Hepatic stellate cell (primary cell): Measurements from ENCODE around the gene SMIM14.
"Not testable (repeated sequence)": the region's sequence is repeated elsewhere in the genome, so short reads cannot be mapped to it uniquely, and the experiment has no call there.

Experiments
- DNase-seq: peaks from one replicate; pipeline ENCODE4 v3.0.0; 2011; ENCODE audit warnings: low spot score

Gene SMIM14

DNA sequence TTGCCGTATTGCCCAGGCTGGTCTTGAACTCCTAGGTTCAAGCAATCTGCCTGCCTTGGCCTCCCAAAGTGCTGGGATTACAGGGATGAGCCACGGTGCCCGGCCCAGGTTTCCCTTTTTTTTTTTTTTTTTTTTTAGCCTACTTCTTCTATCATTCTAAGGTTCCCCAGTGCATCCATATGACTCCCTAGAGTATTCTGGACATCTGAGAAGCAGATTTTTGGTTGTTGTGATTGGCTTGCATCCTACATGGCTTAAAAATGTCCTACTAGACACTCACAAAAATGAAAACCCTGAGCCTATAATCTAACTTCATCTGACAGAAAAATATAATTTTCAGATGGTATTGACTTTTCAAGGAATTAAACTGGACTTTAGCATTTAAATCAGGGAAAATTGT lies 41.7 kb downstream of the SMIM14 start:
- no peak for DNase-seq

DNA sequence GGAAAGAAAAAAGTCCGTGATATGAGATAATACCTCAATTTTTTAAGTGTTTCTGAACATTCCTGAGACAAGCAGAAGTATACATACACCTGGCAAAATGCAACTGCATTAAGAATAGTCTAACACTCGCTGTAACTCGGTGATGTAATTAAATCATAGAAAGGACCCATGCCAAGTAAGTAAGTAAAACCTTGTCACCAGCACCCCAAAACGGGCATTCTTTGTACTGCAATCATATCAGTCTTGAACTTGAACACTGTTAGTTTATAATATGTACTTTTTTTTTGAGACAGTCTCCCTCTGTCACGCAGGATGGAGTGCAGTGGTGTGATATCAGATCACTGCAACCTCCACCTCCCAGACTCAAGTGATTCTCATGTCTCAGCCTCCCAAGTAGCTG lies 47.4 kb downstream of the SMIM14 start:
- no peak for DNase-seq

DNA sequence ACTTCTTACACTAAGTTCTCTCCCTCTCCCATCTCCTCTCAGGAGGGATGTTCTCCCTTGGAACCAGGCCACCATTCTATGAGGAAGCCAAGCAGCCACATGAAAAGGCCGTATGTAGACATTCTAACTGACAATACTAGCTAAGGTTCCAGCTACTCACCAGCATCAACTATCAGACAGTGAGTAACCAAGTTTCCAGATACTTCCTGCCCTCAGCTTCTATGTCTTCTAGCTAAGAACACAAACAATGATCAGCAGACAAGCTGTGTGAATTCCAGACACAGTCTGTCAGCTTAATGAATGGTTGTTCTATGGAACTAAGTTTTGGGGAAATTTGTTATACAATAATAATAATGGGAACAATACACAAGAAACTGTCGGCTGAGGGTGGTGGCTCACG lies 50.8 kb downstream of the SMIM14 start:
- DNase-seq: peak; percentile 70

DNA sequence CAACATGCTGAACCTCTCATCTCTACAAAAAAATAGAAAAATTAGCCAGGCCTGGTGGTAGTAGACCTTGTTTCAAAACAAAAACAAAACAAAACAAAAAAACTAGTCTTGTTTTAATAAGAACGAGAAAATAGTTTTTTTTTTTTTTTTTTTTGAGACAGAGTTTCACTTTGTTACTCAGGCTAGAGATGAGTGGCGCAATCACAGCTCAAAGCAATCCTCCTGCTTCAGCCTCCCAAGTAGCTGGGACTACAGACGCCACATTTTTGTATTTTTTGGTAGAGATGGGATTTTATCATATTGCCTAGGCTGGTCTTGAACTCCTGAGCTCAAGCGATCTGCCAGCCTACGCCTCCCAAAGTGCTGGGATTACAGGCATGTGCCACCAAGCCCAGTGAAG lies 63.7 kb downstream of the SMIM14 start:
- DNase-seq: no peak

DNA sequence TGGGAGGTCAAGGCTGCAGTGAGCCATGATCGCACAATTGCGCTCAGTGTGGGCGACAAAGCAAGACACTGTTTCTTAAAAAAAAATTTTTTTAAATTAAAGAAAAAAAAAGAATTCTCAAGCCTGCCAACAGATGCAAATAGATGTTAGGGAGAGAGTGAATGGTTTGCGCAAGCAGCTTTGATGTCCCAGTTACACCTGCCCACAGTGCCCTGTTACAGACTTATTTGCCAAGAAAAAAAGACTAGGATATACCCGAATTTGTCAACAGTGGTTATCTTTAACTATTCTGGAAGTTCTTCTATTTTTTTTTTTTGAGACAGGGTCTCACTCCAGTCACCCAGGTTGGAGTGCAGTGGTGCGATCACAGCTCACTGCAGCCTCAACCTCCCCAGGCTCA lies 67.2 kb downstream of the SMIM14 start:
- DNase-seq: no peak

DNA sequence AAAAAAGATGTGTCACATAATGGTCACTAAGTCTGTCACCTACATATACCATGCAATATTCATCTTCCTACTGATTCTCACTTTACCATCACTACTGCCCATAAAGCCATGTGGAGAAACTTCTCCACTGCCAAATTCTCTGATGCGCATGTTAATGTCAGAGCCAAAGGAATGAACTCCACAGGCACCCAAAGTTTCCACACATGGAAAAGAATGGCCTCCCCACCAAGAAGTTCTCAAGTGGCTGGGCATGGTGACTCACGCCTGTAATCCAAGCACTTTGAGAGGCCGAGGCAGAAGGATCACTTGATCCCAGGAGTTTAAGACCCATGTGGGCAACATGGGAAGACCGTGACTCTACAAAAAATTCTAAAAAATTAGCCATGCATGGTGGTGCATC lies 67.6 kb downstream of the SMIM14 start:
- no peak for DNase-seq

DNA sequence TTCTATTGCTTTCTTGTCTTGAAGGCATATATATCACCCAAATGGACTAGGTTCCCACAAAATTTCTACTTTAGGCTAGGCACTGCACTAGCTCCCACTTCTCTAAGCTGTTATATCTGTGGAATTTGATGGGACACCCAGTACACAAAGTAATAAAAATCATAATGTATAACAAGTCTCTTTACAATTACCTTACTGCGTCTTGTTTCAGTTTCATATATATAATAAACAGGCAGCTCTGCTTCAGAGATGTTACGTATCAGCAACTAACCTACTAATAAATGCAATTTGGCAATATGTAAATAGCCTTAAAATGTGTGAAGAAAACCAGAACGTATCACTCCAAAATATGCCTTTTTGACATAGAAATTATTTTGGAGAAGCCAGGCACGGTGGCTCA lies 69.5 kb downstream of the SMIM14 start:
- DNase-seq: no peak

DNA sequence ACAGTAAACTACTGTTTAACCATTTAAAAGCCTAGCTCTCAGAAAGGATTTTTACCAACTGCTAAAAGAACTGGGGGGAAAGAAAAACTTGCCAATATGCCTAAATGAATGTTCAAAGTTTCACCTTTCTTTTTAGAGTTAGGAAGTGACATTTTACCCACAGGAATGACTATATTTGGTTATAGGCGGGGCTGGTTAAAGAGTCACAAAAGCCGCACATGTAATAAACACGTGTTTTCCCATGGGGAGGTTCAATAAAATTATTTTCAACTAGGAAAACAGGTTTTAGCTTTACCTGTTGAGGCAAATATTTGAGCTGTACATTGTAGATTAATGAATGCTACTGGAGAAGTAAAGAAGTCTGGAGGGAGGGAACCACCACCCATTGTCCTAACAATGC lies 69.9 kb downstream of the SMIM14 start:
- DNase-seq: no peak

DNA sequence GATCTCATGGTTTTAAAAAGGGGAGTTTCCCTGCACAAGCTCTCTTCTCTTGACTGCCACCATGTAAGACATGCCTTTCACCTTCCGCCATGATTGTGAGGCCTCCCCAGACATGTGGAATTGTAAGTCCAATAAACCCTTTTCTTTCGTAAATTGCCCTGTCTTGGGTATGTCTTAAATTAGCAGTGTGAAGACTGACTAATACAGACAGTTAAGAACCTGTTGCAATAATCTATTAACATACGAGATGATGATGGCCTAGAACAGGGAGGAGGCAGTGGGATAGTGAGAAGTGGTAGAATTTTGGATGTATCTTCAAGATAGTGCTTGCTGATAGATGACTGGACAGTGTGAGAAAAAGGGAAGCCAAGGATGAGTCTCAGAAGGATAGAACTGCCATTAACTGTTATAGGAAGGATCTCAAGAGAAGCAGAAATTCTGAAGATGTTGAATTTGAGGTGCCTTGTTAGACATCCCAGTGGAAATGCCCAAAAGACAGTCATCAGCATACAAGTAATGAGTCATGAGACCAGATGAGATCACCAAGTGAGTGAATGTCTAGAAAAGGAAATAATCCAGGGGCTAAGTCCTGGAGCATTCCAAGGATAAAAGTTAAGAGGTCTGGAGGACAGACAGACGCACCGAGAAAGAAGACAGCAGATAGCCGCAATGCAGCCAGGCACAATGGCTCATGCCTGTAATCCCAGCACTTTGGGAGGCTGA lies 72.6 kb downstream of the SMIM14 start:
- DNase-seq: peak; percentile 78

DNA sequence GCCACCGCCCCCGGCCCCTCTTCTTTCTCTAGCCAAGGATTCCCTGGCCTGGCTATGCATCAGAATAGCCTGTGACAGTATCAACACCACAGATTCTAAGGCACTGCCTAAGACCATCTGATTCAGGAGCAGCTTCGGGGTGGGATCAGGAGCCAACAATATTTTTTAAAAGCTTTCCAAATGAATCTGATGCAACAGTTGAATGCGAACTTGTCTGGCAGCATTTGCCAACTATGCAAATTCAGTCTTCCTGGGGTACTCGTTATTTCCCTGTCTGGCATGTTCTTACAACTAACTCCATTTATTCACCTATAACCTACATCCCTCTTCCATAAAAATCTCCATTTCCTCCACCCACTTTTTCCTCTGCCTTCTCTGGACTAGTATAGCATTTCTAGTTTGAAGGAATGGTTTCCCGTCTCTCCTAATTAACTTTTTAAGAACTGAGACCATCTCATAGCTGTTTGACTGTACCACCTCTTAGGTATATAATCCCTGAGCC lies 75.3 kb downstream of the SMIM14 start:
- DNase-seq: no peak

DNA sequence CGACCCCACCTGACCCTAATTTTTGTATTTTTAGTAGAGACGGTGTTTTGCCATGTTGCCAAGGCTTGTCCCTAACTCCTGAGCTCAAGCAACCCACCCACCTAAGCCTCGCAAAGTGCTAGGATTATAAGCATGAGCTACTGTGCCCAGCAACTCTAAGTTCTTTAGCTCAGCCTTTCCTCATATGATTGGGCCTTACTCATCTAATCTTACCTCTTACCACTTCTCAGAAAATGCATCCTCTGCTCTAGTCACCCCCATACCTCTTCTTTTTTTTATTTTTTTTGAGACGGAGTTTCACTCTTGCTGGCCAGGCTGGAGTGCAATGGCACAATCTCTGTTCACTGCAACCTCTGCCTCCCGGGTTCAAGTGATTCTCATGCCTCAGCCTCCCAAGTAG lies 75.9 kb downstream of the SMIM14 start:
- DNase-seq: no peak

DNA sequence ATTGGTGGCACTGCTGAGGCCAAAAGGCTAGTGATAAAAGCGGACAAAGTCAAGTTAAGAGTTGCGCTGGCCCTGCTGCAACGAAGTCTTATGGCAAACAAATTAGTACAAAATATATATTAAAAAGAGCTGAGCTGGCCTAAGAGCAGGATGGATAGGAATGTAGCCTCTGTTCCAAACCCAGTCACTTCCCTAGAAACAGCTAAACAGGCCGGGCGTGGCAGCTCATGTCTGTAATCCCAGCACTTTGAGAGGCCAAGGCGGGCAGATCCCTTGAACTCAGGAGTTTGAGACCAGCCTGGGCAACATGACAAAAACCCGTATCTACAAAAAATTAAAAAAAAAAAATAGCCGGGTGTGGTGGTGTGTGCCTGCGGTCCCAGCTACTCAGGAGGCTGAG lies 79.0 kb downstream of the SMIM14 start:
- DNase-seq: no peak

DNA sequence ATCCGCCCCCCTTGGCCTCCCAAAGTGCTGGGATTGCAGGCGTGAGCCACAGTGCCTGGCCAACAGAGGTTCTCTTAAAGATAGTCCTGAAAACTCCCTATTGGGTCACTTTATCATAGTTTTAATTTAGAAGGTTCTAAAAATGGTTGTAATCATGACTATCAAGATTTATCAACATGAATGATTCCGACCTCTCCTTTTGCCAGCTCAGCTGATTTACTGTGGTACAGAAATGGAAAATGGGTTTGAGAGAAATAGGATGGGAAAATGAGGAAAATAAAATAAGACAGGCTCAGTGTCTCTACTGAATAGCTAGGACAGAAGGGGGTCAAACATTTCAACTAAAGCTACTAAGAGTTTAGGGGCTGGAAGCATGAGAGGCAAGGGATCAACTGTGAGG lies 83.2 kb downstream of the SMIM14 start:
- no peak for DNase-seq

DNA sequence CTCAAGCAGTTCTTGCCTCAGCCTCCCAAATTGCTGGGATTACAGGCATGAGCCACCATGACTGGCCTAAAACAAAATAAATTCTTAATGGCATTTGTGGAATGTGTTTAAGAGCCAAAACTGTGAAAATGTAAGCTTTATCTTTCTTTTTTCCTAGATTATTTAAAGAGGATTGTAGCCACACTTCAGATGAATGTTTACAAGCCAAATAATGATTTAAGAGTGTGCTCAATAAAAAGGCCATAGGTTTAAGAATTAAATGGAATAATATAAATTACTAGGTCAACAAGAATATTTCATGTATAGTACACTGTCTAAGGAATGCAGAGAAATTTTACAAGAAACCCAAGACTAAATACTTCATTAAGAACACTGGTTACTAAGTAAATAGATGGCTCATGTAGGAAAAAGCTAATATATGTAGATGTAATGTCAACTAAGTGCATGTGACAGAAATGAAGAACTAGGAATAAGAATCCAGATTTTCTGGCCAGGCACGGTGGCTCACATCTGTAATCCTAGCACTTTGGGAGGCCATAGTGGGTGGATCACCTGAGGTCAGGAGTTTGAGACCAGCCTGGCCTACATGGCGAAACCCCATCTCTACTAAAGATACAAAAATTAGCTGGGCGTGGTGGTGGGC lies 90.1 kb downstream of the SMIM14 start:
- peak; percentile 9 for DNase-seq

DNA sequence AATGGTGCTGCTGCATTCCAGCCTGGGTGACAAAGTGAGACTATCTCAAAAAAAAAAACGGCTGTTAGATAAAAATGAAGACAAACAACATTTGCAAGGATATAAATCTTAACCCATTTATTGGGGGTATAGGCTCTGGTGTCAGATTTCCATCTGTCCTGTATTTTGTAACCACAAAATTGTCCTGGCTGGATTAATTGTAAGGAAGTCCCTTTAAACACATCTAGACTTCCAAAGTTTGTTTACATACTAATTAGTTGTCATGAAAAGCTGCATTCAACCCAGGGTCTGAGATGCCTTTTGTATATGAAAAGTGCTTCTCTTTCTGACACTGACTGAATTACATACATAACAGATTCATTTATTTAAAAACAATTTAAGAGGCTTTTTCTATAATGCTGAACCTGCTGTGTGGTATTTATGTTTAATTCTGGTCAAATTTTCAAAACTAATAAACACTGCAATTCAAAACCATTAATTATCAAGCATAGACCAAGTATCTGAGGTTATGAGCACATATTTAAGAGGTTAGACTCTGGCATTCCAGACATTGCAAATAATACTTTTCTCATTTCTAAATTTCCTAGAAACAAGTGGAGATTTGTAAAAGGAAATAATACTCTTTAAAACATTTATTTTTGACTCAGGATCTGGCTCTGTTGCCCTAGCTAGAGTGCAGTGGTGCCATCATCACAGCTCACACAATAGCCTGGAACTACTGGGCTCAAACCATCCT lies 93.9 kb downstream of the SMIM14 start:
- no peak for DNase-seq

DNA sequence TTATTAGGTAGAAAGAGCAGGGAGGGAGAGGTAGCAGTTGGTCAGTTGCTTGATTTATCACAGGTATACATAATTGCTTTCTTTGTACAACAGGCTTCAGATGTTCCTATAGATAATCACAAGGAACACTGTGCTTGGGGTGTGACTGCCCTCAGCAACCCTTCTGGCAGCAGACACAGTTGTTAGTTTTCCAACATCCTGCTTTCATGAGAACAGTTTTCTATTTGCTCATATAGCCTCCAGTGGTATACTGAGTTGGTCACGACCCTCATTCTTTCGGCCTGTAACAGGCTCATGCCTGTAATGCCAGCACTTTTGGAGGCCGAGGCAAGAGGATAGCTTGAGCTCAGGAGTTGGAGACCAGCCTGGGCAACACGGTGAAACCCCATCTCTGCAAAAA lies 94.6 kb downstream of the SMIM14 start:
- DNase-seq: not testable (repeated sequence)

DNA sequence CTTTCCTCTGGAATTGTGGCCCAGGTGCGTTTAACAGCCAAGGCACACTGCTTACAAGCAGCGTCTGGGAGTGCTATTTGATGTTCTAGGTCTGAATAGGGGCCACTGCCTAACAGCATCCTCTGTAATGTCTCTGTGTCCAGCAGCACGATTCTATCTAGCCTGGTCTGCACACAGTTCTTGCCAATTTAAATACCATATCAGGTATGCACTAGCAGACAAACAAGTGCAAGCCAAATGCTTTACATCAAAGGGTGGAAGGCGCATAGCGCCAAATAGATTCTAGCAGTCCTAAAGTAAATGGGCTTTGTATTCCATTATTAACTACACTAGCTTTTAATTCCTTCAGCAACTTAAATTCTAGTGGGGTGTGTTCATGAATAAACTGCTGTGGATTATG lies 95.6 kb downstream of the SMIM14 start:
- no peak for DNase-seq

DNA sequence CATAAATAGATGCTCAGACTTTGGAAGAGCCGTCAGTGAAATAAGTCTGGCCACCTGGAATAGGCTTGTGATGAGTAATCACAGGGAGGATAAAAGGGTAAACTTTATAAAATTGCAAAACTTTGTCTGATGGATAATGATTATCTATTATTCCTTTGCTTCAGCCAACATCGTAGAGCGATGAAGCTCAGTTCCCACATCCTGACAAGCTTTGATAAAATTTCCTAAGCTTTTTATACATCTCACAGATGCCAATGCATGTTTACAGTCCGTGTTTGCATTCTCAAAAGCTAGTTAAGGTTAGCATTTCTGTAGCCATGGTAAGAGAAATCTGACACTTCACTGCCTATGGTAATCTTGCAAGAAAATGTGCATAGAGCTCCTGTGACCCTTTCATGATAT lies 96.1 kb downstream of the SMIM14 start:
- DNase-seq: no peak

DNA sequence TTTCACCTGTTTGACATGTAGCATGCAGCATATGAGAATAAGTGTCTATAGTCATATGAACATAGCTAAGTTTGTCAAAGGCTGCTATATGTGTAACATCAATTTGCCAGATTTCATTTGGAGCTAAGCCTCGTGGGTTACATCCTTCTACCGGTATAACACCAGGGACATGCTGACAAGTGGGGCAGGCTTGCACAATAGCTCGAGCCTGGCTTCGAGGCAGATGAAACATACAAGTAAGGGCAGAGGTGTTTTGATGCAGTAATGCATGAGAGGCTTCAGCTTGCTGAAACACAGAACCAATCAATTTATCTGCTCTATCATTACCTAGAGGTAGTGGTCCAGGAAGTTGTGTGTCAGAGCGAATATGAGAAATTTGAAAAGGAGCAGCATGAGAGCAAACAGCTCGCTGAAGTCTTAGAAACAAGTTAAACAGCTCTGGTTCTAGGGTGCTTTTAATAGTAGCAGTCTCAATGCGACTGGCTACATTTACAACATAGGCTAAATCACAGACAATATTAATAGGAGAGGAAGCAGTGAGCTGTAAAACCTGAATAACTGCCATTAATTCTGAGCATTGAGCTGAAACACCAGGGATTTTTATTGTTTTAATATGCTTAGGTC lies 96.6 kb downstream of the SMIM14 start:
- DNase-seq: no peak

DNA sequence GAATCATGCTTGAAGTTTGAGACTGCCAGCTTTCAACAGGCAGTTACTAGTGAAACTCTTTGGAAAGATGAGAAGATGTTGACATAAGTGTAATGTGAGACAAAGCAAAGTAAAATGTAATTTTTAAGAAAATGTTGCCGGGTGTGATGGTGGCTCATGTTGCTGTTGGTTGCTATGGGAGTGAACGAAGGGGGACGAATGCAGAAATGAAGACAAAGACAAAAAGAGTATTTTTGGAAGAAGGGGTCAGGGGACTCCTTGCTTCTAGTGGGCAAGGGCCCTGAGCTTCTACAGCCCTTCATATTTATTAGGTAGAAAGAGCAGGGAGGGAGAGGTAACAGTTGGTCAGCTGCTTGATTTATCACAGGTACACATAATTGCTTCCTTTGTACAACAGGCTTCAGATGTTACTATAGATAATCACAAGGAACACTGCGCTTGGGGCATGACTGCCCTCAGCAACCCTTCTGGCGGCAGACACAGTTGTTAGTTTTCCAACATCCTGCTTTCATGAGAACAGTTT lies 99.5 kb downstream of the SMIM14 start:
- DNase-seq: no peak

DNA sequence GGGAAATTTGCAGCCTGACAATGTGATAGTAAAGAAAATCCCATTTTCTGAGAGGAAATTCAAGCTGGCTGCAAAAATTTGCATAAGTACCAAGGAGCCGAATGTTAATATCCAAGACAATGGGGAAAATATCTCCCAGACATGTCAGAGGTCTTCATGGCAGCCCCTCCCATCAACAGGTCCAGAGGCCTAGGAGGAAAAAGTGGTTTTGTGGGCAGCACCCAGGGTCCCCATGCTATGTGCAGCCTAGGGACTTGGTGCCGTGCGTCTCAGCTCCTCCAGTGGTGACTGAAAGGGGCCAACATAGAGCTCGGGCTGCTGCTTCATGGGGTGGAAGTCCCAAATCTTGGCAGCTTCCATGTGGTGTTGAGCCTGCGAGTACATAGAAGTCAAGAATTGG lies 105.1 kb downstream of the SMIM14 start:
- DNase-seq: no peak

DNA sequence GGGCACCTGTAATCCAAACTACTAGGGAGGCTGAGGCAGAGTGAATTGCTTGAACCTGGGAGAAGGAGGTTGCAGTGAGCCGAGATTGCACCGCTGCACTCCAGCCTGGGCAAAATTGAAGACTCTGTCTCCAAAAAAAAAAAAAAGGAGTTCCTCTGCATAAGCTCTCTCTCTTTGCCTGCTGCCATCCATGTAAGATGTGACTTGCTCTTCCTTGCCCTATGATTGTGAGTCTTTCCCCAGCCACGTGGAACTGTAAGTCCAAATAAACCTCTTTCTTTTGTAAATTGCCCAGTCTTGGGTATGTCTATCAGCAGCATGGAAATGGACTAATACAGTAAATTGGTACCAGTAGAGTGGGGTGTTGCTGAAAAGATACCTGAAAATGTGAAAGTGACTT lies 106.4 kb downstream of the SMIM14 start:
- DNase-seq: not testable (repeated sequence)

DNA sequence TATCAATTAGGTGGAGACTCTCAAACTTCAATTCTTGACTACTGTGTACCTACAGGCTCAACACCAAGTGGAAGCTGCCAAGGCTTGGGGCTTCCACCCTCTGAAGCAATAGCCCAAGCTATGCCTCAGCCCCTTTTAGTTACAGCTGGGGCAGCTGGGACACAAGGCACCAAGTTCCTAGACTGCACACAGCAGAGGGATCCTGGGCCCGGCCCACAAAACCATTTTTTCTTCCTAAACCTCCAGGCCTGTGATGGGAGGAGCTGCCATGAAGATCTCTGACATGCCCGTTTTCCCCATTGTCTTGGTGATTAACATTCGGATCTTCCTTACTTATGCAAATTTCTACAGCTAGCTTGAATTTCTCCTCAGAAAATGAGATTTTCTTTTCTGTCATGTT lies 108.0 kb downstream of the SMIM14 start:
- DNase-seq: no peak
